HT1080 (cell line): ENCODE results near the gene FXYD4. TPM values are rescaled to one million over a fixed set of nuclear protein-coding genes. Genes with fewer than 3 reads are reported as not detected.
A peak's percentile ranks its signal among the peaks of the same experiment; 100 is the strongest.

Experiments
- DNase-seq: peaks from one replicate; pipeline ENCODE4 v3.0.0-alpha.2; 2015; ENCODE audit warnings: low read depth
- total RNA-seq: library from RNA; depleted of rRNA; stranded (reverse); fragments of >200 nt; shearing (Covaris generic); gene quantifications from 2 replicates; pipeline ENCODE4 v1.2.3, GENCODE V29; 2014

The FXYD4 gene
- total RNA-seq, 1 experiment from 2014 or later: not detected

DNA sequence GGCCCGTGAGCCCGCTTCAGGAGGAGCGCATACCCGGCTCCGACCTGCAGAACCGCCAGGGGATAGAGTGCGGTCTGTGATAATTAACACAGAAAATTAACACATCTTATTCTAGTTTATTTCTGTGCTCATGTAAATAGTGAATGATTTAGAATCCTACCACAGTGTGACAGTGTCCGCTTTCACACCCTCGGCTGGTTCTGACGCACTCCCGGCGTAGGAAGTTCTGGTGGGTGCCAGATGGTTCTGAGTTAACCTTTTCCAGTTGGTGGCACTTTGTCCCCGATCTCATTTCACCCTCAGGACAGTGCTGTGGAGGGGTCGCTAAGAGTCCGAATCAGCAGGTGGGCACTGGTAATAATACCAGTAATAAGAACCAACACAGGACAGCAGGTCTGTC is 28.3 kb upstream of the FXYD4 start:
- DNase-seq: no peak

DNA sequence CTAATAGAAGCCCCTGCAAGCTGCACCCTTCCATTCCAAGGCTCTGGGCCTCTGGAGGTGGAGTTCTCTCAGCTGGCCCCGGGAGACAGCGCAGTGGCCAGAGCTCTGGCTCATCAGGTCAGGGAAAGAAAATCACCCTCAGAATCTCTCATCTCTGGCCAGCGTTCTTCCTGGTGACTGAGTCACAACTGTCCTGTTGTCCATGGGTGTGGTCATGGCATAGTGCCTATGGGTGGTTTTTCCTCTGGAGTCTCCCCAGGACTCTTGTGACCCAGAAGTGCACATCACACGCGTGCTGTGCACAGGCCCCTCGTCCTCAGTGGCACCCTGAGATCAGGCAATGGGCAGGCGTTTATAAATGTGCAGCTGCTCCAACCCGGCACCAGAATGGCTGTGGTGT is 27.4 kb upstream of the FXYD4 start:
- no peak for DNase-seq

GRCh38 chr10:43347997-43348396 is 23.4 kb upstream of the FXYD4 start:
- DNase-seq: no peak

DNA sequence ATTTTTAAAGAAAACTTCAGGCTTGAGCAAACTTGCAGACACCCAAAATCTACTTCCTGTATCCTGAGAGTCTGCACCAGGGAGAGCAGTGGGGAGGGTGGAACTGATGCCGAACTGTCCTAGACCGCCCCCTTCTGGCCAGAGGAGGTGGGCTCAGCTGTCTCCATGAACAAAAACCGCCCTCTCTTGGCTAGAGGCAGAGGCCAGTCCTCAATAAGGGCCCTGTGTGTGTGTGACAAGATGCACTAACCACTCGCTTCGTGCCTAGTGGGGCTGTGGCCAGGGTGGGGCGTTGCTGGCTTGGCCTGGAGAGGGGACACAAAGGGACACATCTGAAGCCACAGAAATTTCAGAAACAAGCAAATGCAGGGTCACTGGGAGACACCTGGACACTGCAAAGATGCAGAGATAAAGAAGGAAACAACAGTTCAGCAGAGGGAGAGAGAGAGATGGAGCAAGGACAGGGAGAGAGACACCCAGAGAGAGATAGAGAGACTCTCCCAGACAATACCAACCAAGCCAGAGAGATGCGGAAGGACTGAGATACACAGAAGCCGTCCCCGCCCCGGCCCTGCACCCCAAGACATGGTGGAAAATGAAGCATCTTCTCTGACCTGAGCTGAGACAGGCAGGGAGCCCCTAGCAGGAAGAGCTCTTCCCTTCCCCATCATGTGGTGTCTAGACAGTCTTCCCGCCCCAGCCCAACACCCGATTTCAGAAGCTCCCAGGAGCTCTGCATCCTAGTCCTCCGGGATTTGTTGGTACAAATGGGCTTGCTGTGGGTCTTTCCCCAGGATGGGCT is 22.7 kb upstream of the FXYD4 start:
- peak; percentile 76 for DNase-seq

DNA sequence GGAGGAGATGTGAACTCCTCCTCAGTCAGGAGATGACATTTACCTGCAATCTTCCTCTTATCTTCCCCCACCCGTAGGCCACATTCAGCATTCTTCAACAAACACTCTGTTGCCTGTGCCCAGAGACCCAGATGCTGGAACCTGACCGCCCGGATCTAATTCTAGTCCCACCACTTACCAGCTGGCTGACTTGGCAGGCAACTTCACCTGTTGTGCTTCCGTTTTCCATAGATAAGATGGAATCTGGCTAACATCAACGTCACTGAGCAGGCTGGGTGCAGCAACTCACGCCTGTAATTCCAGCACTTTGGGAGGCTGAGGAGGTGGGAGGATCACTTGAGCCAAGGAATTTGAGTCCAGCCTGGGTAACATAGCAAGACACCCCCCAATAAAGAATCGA is 21.3 kb upstream of the FXYD4 start:
- no peak for DNase-seq

DNA sequence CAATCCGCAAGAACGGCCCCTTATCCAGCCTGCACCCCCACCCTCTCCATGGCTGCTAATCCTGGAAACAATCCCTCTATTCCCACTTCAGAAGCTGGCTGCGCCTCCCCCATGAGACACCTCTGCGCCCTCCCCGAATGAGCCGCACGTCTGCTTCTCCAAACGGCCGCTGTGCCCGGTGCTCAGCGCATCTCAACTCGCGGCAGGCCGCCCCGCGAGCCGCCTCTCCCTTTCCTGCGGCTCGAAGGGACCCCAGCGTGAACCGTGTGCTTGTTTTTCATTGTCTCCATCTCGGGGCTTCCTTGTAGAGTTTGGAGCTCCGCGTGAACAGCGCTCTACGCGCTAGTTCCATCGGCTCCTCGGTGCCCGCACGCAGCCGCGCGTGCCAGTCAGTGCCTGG is 20.8 kb upstream of the FXYD4 start:
- DNase-seq: no peak

GRCh38 chr10:43351301-43351700 is 20.1 kb upstream of the FXYD4 start:
- no peak for DNase-seq

GRCh38 chr10:43352951-43353350 is 18.5 kb upstream of the FXYD4 start:
- no peak for DNase-seq

- DNase-seq: no peak
Observed at GRCh38 chr10:43353495-43354329, 17.7 kb upstream of the FXYD4 start.

DNA sequence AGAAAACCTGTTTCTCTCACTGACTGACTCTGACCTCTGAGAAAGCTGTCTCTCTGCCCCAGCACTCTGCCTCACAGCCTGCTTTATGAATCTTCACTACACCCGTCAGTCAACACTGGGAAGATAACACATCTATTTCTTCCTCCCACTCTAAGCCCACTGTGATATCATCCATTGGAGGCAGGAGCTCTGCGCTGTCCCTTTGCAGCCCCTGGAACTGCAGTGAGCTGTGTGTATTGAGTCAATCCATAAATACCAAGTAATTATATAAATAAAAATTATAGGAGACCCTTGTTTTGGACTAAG is 17.2 kb upstream of the FXYD4 start:
- DNase-seq: no peak

DNA sequence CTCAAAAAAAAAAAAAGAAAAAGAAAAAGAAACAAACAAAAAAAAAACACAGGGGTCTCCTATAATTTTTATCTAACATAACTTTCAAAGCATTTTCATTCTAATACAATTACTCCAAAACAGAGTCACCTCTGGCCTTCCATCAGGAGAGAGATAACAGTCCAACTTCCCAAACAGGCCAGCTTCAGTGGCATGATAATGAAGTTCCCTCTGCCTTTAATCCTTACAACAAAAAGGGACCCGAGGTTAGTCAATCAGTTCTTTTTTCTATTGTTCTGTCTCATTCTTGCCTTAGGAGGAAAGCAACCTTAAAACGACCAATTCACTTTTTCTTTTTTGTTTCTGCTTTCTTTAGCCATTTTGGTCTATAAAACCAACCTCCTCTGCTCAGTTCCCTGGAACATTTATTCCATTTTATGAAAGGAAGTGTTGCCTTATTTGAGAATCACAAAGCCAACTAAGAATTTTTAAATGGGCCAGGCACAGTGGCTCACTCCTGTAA is 16.5 kb upstream of the FXYD4 start:
- DNase-seq: no peak

- DNase-seq: peak; percentile 33
Observed at GRCh38 chr10:43355749-43356371, 15.6 kb upstream of the FXYD4 start.

- no peak for DNase-seq
Observed at GRCh38 chr10:43360086-43360485, 11.3 kb upstream of the FXYD4 start.

- no peak for DNase-seq
Observed at GRCh38 chr10:43361547-43362190, 9.8 kb upstream of the FXYD4 start.

- no peak for DNase-seq
Observed at GRCh38 chr10:43362191-43362839, 9.1 kb upstream of the FXYD4 start.

GRCh38 chr10:43365001-43365400 is 6.4 kb upstream of the FXYD4 start:
- DNase-seq: no peak

GRCh38 chr10:43369921-43370320 is 1.5 kb upstream of the FXYD4 start:
- DNase-seq: no peak

DNA sequence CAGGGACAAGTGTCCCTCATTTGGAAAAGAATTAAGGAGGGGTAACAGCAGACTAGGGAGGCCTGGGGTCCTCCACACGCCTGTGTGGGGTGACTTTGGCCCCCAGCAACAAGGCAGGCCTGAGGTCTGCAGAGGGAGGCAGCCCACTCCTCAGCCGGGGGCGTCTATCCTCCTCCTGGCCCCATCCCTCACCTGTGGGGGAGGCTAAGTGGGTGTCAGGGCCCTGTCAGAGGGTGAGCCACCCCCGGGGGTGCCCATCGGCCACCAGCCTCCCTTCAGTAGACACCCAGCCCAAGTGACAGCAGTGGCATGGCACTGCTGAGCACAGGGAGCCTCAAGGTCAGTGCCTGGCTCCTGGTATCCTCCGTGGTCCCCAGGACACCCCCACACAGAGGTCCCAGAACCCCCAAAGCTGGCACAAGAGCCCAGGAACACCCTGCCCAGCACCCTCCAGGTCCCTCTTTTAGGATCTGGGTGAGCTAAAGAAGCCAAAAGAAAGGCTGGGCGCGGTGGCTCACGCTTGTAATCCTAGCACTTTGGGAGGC is 693 bp upstream of the FXYD4 start:
- no peak for DNase-seq

DNA sequence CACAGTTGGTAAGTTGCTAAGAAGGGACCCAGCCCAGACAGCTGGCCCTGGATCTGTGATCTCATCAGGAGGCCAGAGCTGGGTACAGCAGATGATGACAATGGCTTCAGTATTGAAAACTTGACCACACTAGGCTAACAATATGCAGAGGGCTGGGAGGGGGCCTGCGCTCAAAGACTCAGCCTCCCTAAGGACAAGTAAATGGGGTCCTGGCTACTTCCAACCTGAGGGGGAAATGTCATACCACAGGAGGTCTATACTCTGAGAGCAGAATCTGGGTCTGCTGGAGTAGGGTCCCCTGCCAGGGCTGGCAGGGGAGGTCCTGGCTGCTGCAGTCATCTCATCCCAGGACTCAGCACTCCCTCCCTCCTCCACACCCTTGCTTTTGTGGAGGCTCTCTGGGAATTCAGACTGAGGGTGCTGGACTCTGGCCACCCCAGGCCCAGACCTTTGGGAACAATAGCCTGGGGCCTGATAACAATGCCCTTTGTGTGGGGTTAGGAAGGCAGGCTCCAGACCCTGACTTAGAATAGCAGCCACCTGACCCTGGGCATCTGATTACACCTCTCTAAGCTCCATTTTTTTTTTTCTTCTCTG is 1.4 kb downstream of the FXYD4 start:
- DNase-seq: no peak

- DNase-seq: no peak
Observed at GRCh38 chr10:43373461-43373860, 2.0 kb downstream of the FXYD4 start.

DNA sequence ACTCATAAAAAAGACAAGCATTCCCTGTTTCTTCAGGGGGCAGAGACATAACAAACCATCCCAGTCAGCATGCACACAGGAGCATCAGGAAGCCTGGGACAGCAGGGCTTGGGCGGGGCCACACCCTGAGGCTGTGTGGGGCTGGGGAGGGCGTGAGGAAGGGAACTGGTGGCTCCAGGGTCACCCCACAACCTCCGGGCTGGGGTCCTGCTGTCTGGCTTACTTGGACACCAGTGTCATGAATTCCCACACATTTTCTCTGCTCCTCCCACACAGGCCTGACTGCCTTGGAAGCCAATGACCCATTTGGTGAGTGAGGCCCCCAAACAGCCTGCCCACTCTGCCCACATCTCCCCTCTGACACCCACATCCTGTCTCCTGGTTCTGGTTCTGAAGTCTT is 2.8 kb downstream of the FXYD4 start:
- DNase-seq: no peak
